GM21367 (cell line): Measurements from ENCODE around the gene TNF.
"Not testable (repeated sequence)": the region's sequence is repeated elsewhere in the genome, so short reads cannot be mapped to it uniquely, and the experiment has no call there.

ENCODE experiments used
- ATAC-seq: cut with Tn5 transposase; IDR thresholded peaks from one replicate; pipeline ENCODE4 v1.9.1; 2021; ENCODE audit not compliant: unreplicated experiment

TNF gene

GRCh38 chr6:31543639-31544038, 31.7 kb upstream of the TNF start:
- ATAC-seq: no peak

- no peak for ATAC-seq
Observed at GRCh38 chr6:31544676-31545075, 30.7 kb upstream of the TNF start.

DNA sequence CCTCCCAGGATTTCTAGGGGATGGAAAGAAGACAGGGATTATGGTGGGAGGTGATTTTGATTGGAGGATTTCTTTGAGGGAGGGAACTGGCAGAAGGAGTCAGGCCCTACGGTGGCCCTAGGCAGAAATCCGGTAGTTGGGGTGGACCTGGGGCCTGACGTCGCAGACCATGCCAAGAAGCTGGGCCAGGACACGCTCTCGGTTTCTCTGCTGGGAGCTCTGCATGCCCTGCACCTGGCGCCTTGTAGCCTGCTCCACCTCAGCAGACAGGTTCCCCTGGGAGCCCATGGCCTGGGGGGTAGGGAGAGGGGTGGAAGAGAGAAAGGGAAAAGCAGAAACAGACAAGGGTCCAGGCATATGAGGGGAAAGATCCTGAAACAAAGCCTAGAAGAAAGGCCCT, 30.1 kb upstream of the TNF start:
- ATAC-seq: no peak

- peak; percentile 36 for ATAC-seq
Observed at GRCh38 chr6:31546339-31546957, 28.9 kb upstream of the TNF start, which contains the start of gene ATP6V1G2. ATP6V1G2 (minus strand) TSS chr6:31546608; CDS start chr6:31546559, 49 bp downstream.

DNA sequence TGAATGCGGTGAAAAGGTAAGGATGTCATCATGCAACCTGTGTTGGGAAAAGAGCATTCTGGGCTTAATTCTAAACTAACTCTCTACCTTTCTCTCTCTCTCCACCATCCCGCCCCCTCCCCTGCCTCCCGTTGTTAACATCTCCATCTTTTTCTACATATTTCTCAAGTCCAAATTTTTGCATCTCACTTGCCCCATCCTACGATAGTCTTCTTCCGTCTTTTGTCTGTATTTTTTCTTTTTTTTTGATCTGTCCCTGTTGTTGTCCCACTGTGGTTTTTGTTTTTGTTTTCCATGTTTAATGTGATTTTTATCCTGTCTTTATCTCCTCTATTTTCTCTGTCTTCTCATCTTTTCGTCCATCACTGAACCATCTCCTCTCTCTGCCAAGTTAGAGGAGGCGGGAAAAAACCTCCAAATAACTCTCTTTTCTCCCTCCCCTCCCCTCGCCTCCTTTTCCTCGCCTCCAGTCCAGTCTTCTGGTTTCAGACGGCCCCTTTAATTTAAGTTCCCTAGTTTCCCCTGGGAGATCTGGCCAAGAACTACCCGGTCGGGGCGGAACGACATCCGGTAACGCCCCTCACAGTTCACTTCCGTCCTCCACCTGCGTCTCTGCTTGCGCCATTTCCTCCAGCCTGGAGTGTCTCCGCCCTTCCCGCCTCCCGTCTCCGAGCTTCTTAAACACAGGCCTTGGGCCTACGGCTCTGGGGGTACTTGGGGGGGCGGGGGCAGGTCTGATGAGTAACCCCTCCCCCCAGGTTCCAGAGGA, 28.2 kb upstream of the TNF start, which contains the start of gene NFKBIL1:
Gene NFKBIL1 (plus strand): TSS at position 651 of the 769 bp plus-strand sequence. CDS start 87 bp downstream, at position 738.
- peak; percentile 42 for ATAC-seq

GRCh38 chr6:31547727-31548543, 27.4 kb upstream of the TNF start:
- no peak for ATAC-seq

GRCh38 chr6:31548544-31548873, 26.9 kb upstream of the TNF start:
- no peak for ATAC-seq

- not testable (repeated sequence) for ATAC-seq
Observed at GRCh38 chr6:31551371-31551770, 24.0 kb upstream of the TNF start.

- no peak for ATAC-seq
Observed at GRCh38 chr6:31556307-31556706, 19.1 kb upstream of the TNF start.

GRCh38 chr6:31557443-31558317, 17.7 kb upstream of the TNF start:
- ATAC-seq: no peak

GRCh38 chr6:31558318-31558625, 17.1 kb upstream of the TNF start:
- no peak for ATAC-seq

DNA sequence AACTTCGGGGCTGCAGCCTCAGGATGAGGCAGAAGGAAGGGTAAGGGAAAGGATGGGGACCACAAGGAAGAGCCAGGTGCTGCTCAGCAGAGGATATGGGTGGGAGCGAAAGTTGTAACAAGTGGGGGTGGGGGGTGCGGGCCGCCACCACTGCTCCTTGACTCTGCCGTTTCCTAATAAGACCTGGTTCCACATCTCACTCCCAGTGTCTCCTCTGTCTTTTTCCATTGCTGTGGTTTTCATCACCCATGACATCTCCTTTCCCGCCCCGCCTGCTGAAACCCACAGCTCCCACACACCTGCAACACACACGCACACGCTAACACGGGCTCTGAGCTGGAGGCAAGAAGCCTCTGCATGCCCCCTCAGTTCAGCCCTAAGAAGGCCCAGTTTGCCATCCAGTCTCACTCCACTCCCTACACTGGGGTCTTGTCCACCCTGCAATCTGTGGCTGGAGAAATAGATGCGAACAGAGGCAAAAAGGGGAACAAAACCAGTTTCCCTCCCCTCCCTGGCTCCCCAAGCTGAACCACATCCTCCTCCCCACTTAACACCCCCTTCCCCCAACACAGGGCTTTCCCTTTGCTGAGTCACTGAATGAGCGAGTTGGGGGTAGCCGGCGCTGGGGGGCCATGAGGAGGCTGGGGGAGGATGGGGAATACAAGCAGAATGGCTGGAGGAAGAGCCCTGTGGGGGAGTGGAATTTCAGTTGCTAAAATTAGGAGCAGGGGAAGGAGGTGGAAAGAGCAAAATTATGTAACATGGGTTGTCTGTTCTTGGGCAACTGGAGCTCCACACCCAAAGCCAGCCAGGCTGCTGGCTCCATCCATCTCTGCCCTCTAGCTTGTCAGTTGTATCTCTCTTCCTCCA, 16.5 kb upstream of the TNF start:
- ATAC-seq: no peak

DNA sequence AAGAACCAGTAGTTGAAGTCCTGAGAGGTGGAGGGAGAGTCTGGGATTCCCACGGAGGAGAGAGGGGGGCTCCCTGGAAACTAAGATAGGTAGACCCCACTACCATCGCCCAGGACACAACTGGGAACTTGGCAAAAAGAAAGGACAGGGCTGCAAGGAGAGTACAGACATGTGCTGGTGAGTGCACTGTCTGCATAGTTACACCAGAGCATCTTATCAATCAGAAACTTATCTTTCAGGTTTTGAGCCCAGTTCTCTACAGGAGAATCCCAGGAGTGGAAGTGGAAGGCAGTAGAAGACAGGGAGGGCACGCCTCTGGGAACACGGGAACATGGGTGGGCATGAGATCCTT, 15.8 kb upstream of the TNF start:
- ATAC-seq: peak; percentile 1

DNA sequence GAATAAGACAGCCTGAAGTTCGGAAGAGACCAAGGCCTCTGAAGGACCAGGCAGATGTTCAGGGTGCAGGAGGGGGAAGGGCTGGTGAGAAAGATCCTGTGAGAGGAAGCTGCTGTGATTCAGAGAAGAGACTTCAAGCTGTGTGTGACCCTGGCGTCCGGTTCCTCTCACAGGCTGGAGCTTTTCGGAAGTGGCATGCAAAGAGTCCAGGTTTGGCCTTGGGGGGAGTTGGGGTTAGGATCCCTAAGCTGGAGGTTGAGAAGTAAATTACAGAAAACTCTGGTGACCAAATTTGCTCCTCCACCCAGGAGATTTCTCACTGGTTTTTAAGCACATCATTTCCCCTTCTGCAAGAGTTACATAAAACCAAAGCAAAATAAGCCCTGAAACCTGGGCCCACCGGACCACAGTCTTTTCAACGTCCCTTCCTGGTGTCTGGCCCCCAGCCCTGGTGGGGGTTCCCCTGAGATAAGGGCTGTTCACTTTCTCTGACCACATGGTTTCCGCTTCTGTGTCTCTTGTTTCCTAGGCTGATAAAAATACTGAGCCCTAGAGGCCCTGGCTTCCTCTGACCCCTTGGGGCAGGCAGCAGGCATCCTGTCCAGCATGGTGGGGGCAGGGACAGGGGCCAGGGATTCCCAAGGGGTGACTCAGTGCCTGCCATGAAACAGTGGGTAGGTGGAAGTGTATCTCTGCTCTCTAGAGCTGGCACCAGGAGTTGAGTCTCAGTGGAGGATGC, 15.2 kb upstream of the TNF start:
- ATAC-seq: peak; percentile 48

- no peak for ATAC-seq
Observed at GRCh38 chr6:31560697-31561058, 14.7 kb upstream of the TNF start.

DNA sequence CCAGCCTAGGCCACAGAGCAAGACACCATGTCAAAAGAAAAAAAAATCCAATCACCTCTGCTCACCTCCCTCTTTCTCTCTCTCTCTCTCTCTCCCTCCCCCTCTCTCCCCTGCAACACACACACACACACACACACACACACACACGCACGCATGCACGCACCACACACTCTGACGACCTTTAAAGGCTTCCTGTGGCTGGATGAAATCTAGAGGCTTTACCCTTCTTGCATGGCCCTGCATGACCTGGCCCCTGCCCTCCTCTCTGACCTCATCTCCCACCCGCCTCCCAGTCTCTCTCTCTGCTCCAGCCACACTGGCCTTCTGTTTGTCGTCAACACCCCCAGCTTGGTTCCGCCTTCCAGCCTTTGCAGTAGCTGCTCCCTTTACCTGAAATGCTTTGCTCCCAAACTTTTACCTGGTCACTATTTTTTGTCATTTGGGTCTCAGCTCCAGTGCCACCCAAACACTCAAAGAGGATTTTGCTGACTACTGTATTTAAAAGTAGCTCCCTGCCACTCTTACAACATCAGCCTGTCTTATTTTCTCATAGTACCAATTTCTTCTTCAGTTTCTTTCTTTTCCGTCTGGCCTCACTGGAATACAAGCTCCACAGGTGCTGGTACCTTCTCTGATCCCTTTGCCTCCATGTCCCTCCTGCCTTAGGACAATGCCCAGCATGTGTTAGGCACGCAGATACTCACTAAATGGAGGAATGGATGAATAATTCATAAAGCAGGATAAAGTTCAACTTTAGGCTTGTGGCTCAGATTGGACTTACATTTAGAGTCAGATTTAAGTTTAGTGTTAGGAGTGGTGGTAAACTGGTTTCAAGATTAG, 7.6 kb upstream of the TNF start:
- ATAC-seq: no peak

DNA sequence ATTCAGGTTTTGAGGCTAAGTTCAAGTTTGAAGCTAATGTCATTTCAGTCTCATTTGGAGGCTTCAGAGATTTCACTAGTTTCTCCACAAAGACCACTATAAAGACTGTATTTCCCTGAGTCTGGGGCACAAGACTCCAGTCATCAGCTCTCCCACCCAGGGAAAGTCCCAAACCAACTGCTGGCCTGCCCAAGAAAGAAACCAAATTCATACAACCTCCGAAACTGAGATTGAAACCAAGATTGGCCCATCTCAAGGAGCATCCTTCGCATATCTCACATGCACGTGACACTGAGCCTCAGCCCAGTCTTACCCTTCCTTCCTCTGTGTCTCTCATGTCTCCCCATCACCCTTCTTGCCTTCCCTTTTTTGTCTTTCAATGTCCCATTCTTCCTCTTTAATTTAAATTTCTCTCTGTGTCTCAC, 6.8 kb upstream of the TNF start:
- peak; percentile 47 for ATAC-seq

GRCh38 chr6:31569861-31570536, 5.4 kb upstream of the TNF start:
- ATAC-seq: no peak
